T47D (cell line): Measurements from ENCODE around the gene SHISA6.

Experiments used
- DNase-seq, 2 experiments: peaks; one replicate each; pipeline versions ENCODE4 v3.0.0 to v3.0.0-alpha.2; 2011 to 2012; ENCODE audit warnings: low read depth in 1 of 2, low spot score in 1 of 2
- JUND ChIP-seq: IDR thresholded peaks from 2 replicates; pipeline ENCODE4 v1.6.1; 2012; ENCODE audit warnings: low read depth
- in situ Hi-C: cut with HindIII; loops from 2 replicates; pipeline ENCODE4 v1.10.0; 2016; ENCODE audit warnings: low sequenced_read_pairs, low pct_unique_long_range_greater_than_20kb

The SHISA6 gene

GRCh38 chr17:11241611-11242226 lies 706 bp downstream of the SHISA6 start:
- DNase-seq: no peak
- TF ChIP-seq JUND: no peak
- in situ Hi-C loops: no loop called here

GRCh38 chr17:11242411-11242810 lies 1.4 kb downstream of the SHISA6 start:
- no peak for DNase-seq
- in situ Hi-C loops: no loop called here
- no peak for TF ChIP-seq JUND

- no peak for DNase-seq
- in situ Hi-C loops: no loop called here
- TF ChIP-seq JUND: no peak
These were observed 3.8 kb downstream of the SHISA6 start for GRCh38 chr17:11244776-11245175.

GRCh38 chr17:11245187-11245586 lies 4.2 kb downstream of the SHISA6 start:
- in situ Hi-C loops: no loop called here
- no peak for TF ChIP-seq JUND
- DNase-seq: no peak

- no peak for TF ChIP-seq JUND
- DNase-seq: no peak
- in situ Hi-C loops: no loop called here
These were observed 4.8 kb downstream of the SHISA6 start for GRCh38 chr17:11245791-11246190.

GRCh38 chr17:11250161-11250560 lies 9.1 kb downstream of the SHISA6 start:
- in situ Hi-C loops: no loop called here
- no peak for DNase-seq

GRCh38 chr17:11251561-11252107 lies 10.6 kb downstream of the SHISA6 start:
- no peak for TF ChIP-seq JUND
- in situ Hi-C loops: no loop called here
- no peak for DNase-seq

More at GRCh38 chr17:11250161-11250560, 9.1 kb downstream of the SHISA6 start:
- no peak for TF ChIP-seq JUND

- in situ Hi-C loops: no loop called here
- TF ChIP-seq JUND: no peak
- no peak for DNase-seq
These were observed 11.1 kb downstream of the SHISA6 start for GRCh38 chr17:11252146-11252545.

- in situ Hi-C loops: no loop called here
- no peak for DNase-seq
- no peak for TF ChIP-seq JUND
These were observed 15.9 kb downstream of the SHISA6 start for GRCh38 chr17:11256877-11257276.

- in situ Hi-C loops: no loop called here
- no peak for TF ChIP-seq JUND
- no peak for DNase-seq
These were observed 23.3 kb downstream of the SHISA6 start for GRCh38 chr17:11264183-11264871.

- no peak for DNase-seq
- in situ Hi-C loops: no loop called here
- no peak for TF ChIP-seq JUND
These were observed 27.1 kb downstream of the SHISA6 start for GRCh38 chr17:11267999-11268575.

GRCh38 chr17:11269210-11269609 lies 28.2 kb downstream of the SHISA6 start:
- DNase-seq: no peak
- no peak for TF ChIP-seq JUND
- in situ Hi-C loops: no loop called here

GRCh38 chr17:11272191-11272590 lies 31.2 kb downstream of the SHISA6 start:
- no peak for DNase-seq
- no peak for TF ChIP-seq JUND
- in situ Hi-C loops: no loop called here
